ENCODE data around the gene SCGB1C1. TPM values are rescaled to one million over a fixed set of nuclear protein-coding genes. Genes with fewer than 3 reads are reported as not detected.

The SCGB1C1 gene
- total RNA-seq, 1 donor from 2014 or later: not detected

GRCh38 chr11:203945-204586 lies 11.2 kb downstream of the SCGB1C1 start:
- ATAC-seq (no peak), DNase-seq (no peak)
- intact Hi-C loops (cut with micrococcal nuclease): loop anchor here (5.0 kb wide), 1 partner anchor 158 kb away; no protein-coding TSS in a partner anchor

- intact Hi-C loops (cut with micrococcal nuclease): loop anchor here (5.0 kb wide), 1 partner anchor 158 kb away; no protein-coding TSS in a partner anchor
- DNase-seq: no peak
- no peak for ATAC-seq
These were observed 11.8 kb downstream of the SCGB1C1 start for GRCh38 chr11:204587-205109.

- intact Hi-C loops (cut with micrococcal nuclease): no loop called here
- no peak for ATAC-seq
- no peak for DNase-seq
These were observed 12.5 kb downstream of the SCGB1C1 start for GRCh38 chr11:205221-206001.

GRCh38 chr11:206002-206384 lies 13.1 kb downstream of the SCGB1C1 start:
- ATAC-seq (no peak), DNase-seq (no peak)
- intact Hi-C loops (cut with micrococcal nuclease): no loop called here

GRCh38 chr11:206526-207207 lies 13.8 kb downstream of the SCGB1C1 start:
- DNase-seq (no peak), ATAC-seq (no peak)
- intact Hi-C loops (cut with micrococcal nuclease): no loop called here

- ATAC-seq (peak; percentile 91), DNase-seq (peak; percentile 96)
- intact Hi-C loops (cut with micrococcal nuclease): no loop called here
These were observed 14.5 kb downstream of the SCGB1C1 start, which contains the start of the genes BET1L and RIC8A for GRCh38 chr11:207208-207862. Gene BET1L (minus strand): TSS chr11:207399. CDS start chr11:207321, 78 bp downstream. Gene RIC8A (plus strand): TSS chr11:207708. CDS start chr11:208855, 1,147 bp downstream.

- DNase-seq (no peak), ATAC-seq (no peak)
- intact Hi-C loops (cut with micrococcal nuclease): no loop called here
These were observed 14.9 kb downstream of the SCGB1C1 start for GRCh38 chr11:207863-208180.

- DNase-seq: peak; percentile 91
- ATAC-seq: peak; percentile 79
- intact Hi-C loops (cut with micrococcal nuclease): no loop called here
These were observed 15.5 kb downstream of the SCGB1C1 start for GRCh38 chr11:208181-208916.

- DNase-seq (no peak), ATAC-seq (peak; percentile 1)
- intact Hi-C loops (cut with micrococcal nuclease): no loop called here
These were observed 16.0 kb downstream of the SCGB1C1 start for GRCh38 chr11:208917-209260.

- DNase-seq: no peak
- intact Hi-C loops (cut with micrococcal nuclease): no loop called here
These were observed 16.6 kb downstream of the SCGB1C1 start for GRCh38 chr11:209275-210121.

GRCh38 chr11:210122-210802 lies 17.4 kb downstream of the SCGB1C1 start:
- intact Hi-C loops (cut with micrococcal nuclease): no loop called here
- no peak for DNase-seq
- ATAC-seq: no peak

More at GRCh38 chr11:209275-210121, 16.6 kb downstream of the SCGB1C1 start:
- no peak for ATAC-seq

- ATAC-seq: no peak
- intact Hi-C loops (cut with micrococcal nuclease): no loop called here
- no peak for DNase-seq
These were observed 17.9 kb downstream of the SCGB1C1 start for GRCh38 chr11:210803-211180.

GRCh38 chr11:211295-211694 lies 18.4 kb downstream of the SCGB1C1 start:
- intact Hi-C loops (cut with micrococcal nuclease): no loop called here
- no peak for DNase-seq
- ATAC-seq: no peak

GRCh38 chr11:211741-212140 lies 18.9 kb downstream of the SCGB1C1 start:
- intact Hi-C loops (cut with micrococcal nuclease): no loop called here
- DNase-seq (no peak), ATAC-seq (no peak)

GRCh38 chr11:212150-213100 lies 19.5 kb downstream of the SCGB1C1 start:
- ATAC-seq: no peak
- intact Hi-C loops (cut with micrococcal nuclease): no loop called here

GRCh38 chr11:213111-213510 lies 20.2 kb downstream of the SCGB1C1 start:
- DNase-seq (no peak), ATAC-seq (no peak)
- intact Hi-C loops (cut with micrococcal nuclease): no loop called here

More at GRCh38 chr11:212150-213100, 19.5 kb downstream of the SCGB1C1 start:
- DNase-seq: no peak
